ENCODE data around the gene KY. TPM values are rescaled to one million over a fixed set of nuclear protein-coding genes. Genes with fewer than 3 reads are reported as not detected.

KY gene
- total and polyA plus RNA-seq, 2 of the 13 experiments (the other 11 are each of a cell fraction or from before 2014, with no cell fraction given), result not detected

DNA sequence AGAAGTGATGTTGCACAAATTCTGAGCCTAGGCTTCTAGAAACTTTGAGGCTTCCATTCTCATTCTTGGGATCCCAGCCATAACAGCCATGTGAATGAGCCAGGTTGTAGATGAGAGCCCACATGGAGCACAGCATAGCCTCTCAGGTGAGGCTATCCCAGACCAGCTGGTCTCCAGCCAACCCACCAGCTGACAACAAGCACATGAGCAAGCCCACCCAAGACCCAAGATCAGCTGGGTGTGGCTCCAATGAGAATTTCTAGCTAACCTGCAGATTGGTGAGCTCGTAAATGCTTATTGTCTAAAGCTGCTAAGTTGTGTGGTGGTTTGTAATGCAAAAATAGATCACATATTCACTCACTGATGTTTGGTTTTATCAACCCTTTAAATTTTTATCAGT is 14.4 kb downstream of the KY start:
- H4K20me1 ChIP-seq (ENCODE audit: insufficient read depth, low read length), result no peaks in the 10 kb centered on the region; the same call in 1 of the 2 replicates
- no TSS peak for BruUV-seq (replicated peaks)
- ATAC-seq (no peak), FAIRE-seq (no peak), DNase-seq (ENCODE audit: low spot score) (no peak)
- intact Hi-C loops (cut with micrococcal nuclease; ENCODE audit: unreplicated experiment) (no loop called here), in situ Hi-C loops (cut with HindIII; ENCODE audit: extremely low pct_ligation_motif_present, low pct_unique_long_range_greater_than_20kb) (no loop called here)
- H3K79me2 ChIP-seq (ENCODE audit: insufficient read depth, low read length), result no peaks in the 10 kb centered on the region
- POLR2A ChIA-PET, result no interaction called here
- H3K27me3 ChIP-seq (ENCODE audit: control insufficient read depth in 1 of 2, insufficient read depth in 2 of 2, low read length in 2 of 2), result no peaks in the 10 kb centered on the region
- no peak overlapping the region for H3K4me2 ChIP-seq (ENCODE audit: low read depth, low read length)
- 0 out of 2 replicates have a peak, but pooled peaks have one; percentile 0 for TF ChIP-seq HNF4A (CRISPR knock-in tag; IDR thresholded peaks at IDR 0.05)
- TF ChIP-seq ZNF121 (CRISPR knock-in tag; IDR thresholded peaks at IDR 0.05), result no peak
- no peaks in the 10 kb centered on the region for H3K9me3 ChIP-seq (ENCODE audit: low read length)
- WGBS (ENCODE audit: low lambda C conversion rate), result 50% methylated on average over 1 of the region's 1 CpG
- H3K4me3 ChIP-seq (replicated peaks in 1 of 3; ENCODE audit: insufficient read depth in 1 of 3, low read depth in 2 of 3, low read length in 3 of 3), result no peak overlapping the region
- peaks cover 8% of the 10 kb centered on the region for H3K4me1 ChIP-seq (ENCODE audit: insufficient read depth, low read length)
- H3K27ac ChIP-seq (ENCODE audit: extremely low read length, insufficient read depth, low read length), result no peak overlapping the region
- H3K36me3 ChIP-seq (replicated peaks in 1 of 2; ENCODE audit: control insufficient read depth in 1 of 2, insufficient read depth in 2 of 2, low read length in 2 of 2), result no peaks in the 10 kb centered on the region
- no peak overlapping the region for H3K9ac ChIP-seq (ENCODE audit: insufficient read depth, low read depth, low read length)
- no peak overlapping the region for H2AFZ ChIP-seq (ENCODE audit: low read length)
- CTCF ChIA-PET (ENCODE audit: low intra/inter-chr PET ratio, low total read pairs), result no interaction called here

- FAIRE-seq, result peak; percentile 59
- Histone ChIP-seq H3K36me3 (replicated peaks in 1 of 2; ENCODE audit: control insufficient read depth in 1 of 2, insufficient read depth in 2 of 2, low read length in 2 of 2) (no peaks in the 10 kb centered on the region), H3K9me3 (ENCODE audit: low read length) (no peaks in the 10 kb centered on the region), H3K9ac (ENCODE audit: insufficient read depth, low read depth, low read length) (no peak overlapping the region), H3K4me2 (ENCODE audit: low read depth, low read length) (no peak overlapping the region), H3K4me1 (ENCODE audit: insufficient read depth, low read length) (no peaks in the 10 kb centered on the region), H3K4me3 (replicated peaks in 1 of 3; ENCODE audit: insufficient read depth in 1 of 3, low read depth in 2 of 3, low read length in 3 of 3) (no peak overlapping the region), H3K27me3 (ENCODE audit: control insufficient read depth in 1 of 2, insufficient read depth in 2 of 2, low read length in 2 of 2) (no peaks in the 10 kb centered on the region), H3K79me2 (ENCODE audit: insufficient read depth, low read length) (no peaks in the 10 kb centered on the region), H4K20me1 (ENCODE audit: insufficient read depth, low read length) (no peaks in the 10 kb centered on the region), H2AFZ (ENCODE audit: low read length) (no peak overlapping the region), H3K27ac (ENCODE audit: extremely low read length, insufficient read depth, low read length) (no peak overlapping the region)
- ATAC-seq, result peak; percentile 96
- ChIA-PET POLR2A (no interaction called here), CTCF (ENCODE audit: low intra/inter-chr PET ratio, low total read pairs) (interaction anchor here (1.0 kb wide), 1 partner anchor 1264 kb away, joined by 3 read pairs; no protein-coding TSS in a partner anchor)
- 90% methylated on average over 1 of the region's 1 CpG for WGBS (ENCODE audit: low lambda C conversion rate)
- intact Hi-C loops (cut with micrococcal nuclease; ENCODE audit: unreplicated experiment) (no loop called here), in situ Hi-C loops (cut with HindIII; ENCODE audit: extremely low pct_ligation_motif_present, low pct_unique_long_range_greater_than_20kb) (no loop called here)
- DNase-seq (ENCODE audit: low spot score), result no peak
- BruUV-seq (replicated peaks), result no TSS peak
- TF ChIP-seq SOX13 (IDR thresholded peaks at IDR 0.05) (no peak), SOX13 (CRISPR knock-in tag; conservative IDR thresholded peaks at IDR 0.05 in 1 of 2, IDR thresholded peaks at IDR 0.05 in 1 of 2) (no peak), XRCC5 (optimal IDR thresholded peaks at IDR 0.05; ENCODE audit: low read length) (peak; percentile 41), ZNF777 (CRISPR knock-in tag; IDR thresholded peaks at IDR 0.05) (no peak), CTCF (CRISPR knock-in tag; IDR thresholded peaks at IDR 0.05) (peak; percentile 48), ZNF274 (CRISPR knock-in tag; IDR thresholded peaks at IDR 0.05) (no peak), SMC3 (IDR thresholded peaks at IDR 0.05; ENCODE audit: low read length) (peak; percentile 25; the same call in 1 of the 2 replicates)
Measured at GRCh38 chr3:134630506-134630905, 20.3 kb downstream of the KY start.
